Common myeloid progenitor, CD34-positive (primary cell): ENCODE results near the gene PPIE.
"Not testable (repeated sequence)": the region's sequence is repeated elsewhere in the genome, so short reads cannot be mapped to it uniquely, and the experiment has no call there.

Experiments used
- CTCF ChIA-PET: fragments of 350-600 bp; sonication (Branson Sonifier 250); formaldehyde crosslinking; loops from one replicate; lab custom pipeline; 2021; ENCODE audit warnings: antibody characterized with exemption; lab: Charles Lee
- POLR2A ChIA-PET: fragments of 350-600 bp; sonication (Branson Sonifier 250); formaldehyde crosslinking; loops from one replicate; lab custom pipeline; 2021; ENCODE audit warnings: antibody characterized with exemption; lab: Charles Lee
- DNase-seq, 3 donors: peaks; one replicate each; pipeline versions ENCODE4 v3.0.0 to v3.0.0-alpha.2; 2013
- H3K27ac ChIP-seq, 2 experiments: 1 replicate in 1 of 2; 2 replicates in 1 of 2; pipeline ENCODE4 v1.7.0; 2013; ENCODE audit warnings: inconsistent platforms in 2 of 2, low read length in 2 of 2, mild to moderate bottlenecking in 2 of 2, low read depth in 1 of 2, moderate library complexity in 1 of 2; ENCODE audit not compliant: severe bottlenecking in 2 of 2, insufficient read depth in 1 of 2, poor library complexity in 1 of 2
- H3K27me3 ChIP-seq, 5 experiments: replicated peaks in 2 of 5; 1 replicate in 3 of 5; 2 replicates in 2 of 5; pipeline versions ENCODE4 v1.6.1 to v1.7.0; 2013; ENCODE audit warnings: low read length in 4 of 5, mild to moderate bottlenecking in 2 of 5, moderate library complexity in 2 of 5, inconsistent platforms in 1 of 5; ENCODE audit not compliant: insufficient read depth in 5 of 5, control insufficient read depth in 4 of 5
- H3K36me3 ChIP-seq, 4 experiments: 1 replicate in 2 of 4; 2 replicates in 2 of 4; pipeline versions ENCODE4 v1.6.1 to v1.7.0; 2013; ENCODE audit warnings: low read length in 3 of 4, control low read depth in 1 of 4, mild to moderate bottlenecking in 1 of 4; ENCODE audit not compliant: control insufficient read depth in 4 of 4, insufficient read depth in 4 of 4
- H3K4me1 ChIP-seq, 4 experiments: 1 replicate in 3 of 4; 2 replicates in 1 of 4; pipeline versions ENCODE4 v1.6.1 to v1.7.1; 2013; ENCODE audit warnings: low read length in 3 of 4, mild to moderate bottlenecking in 3 of 4, control low read depth in 1 of 4, inconsistent platforms in 1 of 4, moderate library complexity in 1 of 4; ENCODE audit not compliant: control insufficient read depth in 4 of 4, insufficient read depth in 4 of 4; ENCODE audit errors: control extremely low read depth in 1 of 4
- H3K4me3 ChIP-seq, 7 experiments: 1 replicate in 4 of 7; 2 replicates in 3 of 7; pipeline versions ENCODE4 v1.5.1 to v1.7.0; 2013; ENCODE audit warnings: mild to moderate bottlenecking in 7 of 7, low read length in 6 of 7, moderate library complexity in 6 of 7, inconsistent platforms in 2 of 7, low read depth in 2 of 7, control low read depth in 1 of 7; ENCODE audit not compliant: insufficient read depth in 4 of 7, control insufficient read depth in 1 of 7; ENCODE audit errors: extremely low read depth in 1 of 7
- H3K9me3 ChIP-seq, 5 experiments: 1 replicate in 4 of 5; 2 replicates in 1 of 5; pipeline versions ENCODE4 v1.6.1 to v1.7.1; 2013; ENCODE audit warnings: low read length in 4 of 5, mild to moderate bottlenecking in 2 of 5, inconsistent platforms in 1 of 5, low read depth in 1 of 5, moderate library complexity in 1 of 5; ENCODE audit not compliant: control insufficient read depth in 4 of 5, insufficient read depth in 2 of 5; ENCODE audit errors: control extremely low read depth in 1 of 5
- WGBS: methylation state at CpG from one replicate; pipeline ENCODE4 v1.1.5; 2013; ENCODE audit not compliant: insufficient coverage; 5-methylcytosine and 5-hydroxymethylcytosine counted together

Gene PPIE

GRCh38 chr1:39776400-39776713 is 37.7 kb downstream of the PPIE start:
- no peaks in the 10 kb centered on the region for H3K9me3 ChIP-seq
- ChIA-PET POLR2A (no interaction called here), CTCF (no interaction called here)
- H3K4me1 ChIP-seq = peaks cover 0 to 7% (median 5%) of the 10 kb centered on the region in 4 experiments
- peaks cover 0 to 4% (median 0%) of the 10 kb centered on the region in 5 experiments for H3K27me3 ChIP-seq
- H3K27ac ChIP-seq = no peak overlapping the region
- H3K36me3 ChIP-seq = no peaks in the 10 kb centered on the region
- no peak for DNase-seq
- 55% methylated on average over 6 of the region's 12 CpGs for WGBS
- no peak overlapping the region for H3K4me3 ChIP-seq

GRCh38 chr1:39776886-39777285 is 38.2 kb downstream of the PPIE start:
- peaks cover 0 to 4% (median 0%) of the 10 kb centered on the region in 5 experiments for H3K27me3 ChIP-seq
- no peaks in the 10 kb centered on the region for H3K9me3 ChIP-seq
- peaks cover 0 to 7% (median 5%) of the 10 kb centered on the region in 4 experiments for H3K4me1 ChIP-seq
- CTCF ChIA-PET = no interaction called here
- no peak overlapping the region for H3K4me3 ChIP-seq
- POLR2A ChIA-PET = no interaction called here
- WGBS = 67% methylated on average over 1 of the region's 4 CpGs
- H3K36me3 ChIP-seq = no peaks in the 10 kb centered on the region
- H3K27ac ChIP-seq = no peak overlapping the region
- no peak for DNase-seq

- Histone ChIP-seq H3K9me3 (no peaks in the 10 kb centered on the region), H3K27ac (no peak overlapping the region), H3K27me3 (peaks cover 0 to 4% (median 0%) of the 10 kb centered on the region in 5 experiments), H3K36me3 (no peaks in the 10 kb centered on the region), H3K4me1 (peaks cover 0 to 7% (median 5%) of the 10 kb centered on the region in 4 experiments), H3K4me3 (no peak overlapping the region)
- ChIA-PET POLR2A (no interaction called here), CTCF (no interaction called here)
- no peak for DNase-seq
- 100% methylated on average over 3 of the region's 4 CpGs for WGBS
Measured at GRCh38 chr1:39777306-39777705, 38.6 kb downstream of the PPIE start.

GRCh38 chr1:39777896-39778295 is 39.2 kb downstream of the PPIE start:
- 98% methylated on average over 10 of the region's 17 CpGs for WGBS
- CTCF ChIA-PET, DNase-seq, H3K27me3 ChIP-seq, H3K4me3 ChIP-seq, H3K9me3 ChIP-seq, POLR2A ChIA-PET, H3K36me3 ChIP-seq, H3K4me1 ChIP-seq, H3K27ac ChIP-seq: not testable (repeated sequence)

- H3K4me3 ChIP-seq, H3K36me3 ChIP-seq, DNase-seq, H3K27ac ChIP-seq, H3K9me3 ChIP-seq, CTCF ChIA-PET, H3K4me1 ChIP-seq, H3K27me3 ChIP-seq, POLR2A ChIA-PET: not testable (repeated sequence)
- WGBS = 94% methylated on average over 5 of the region's 12 CpGs
Measured at GRCh38 chr1:39778463-39779099, 39.9 kb downstream of the PPIE start.

GRCh38 chr1:39779137-39779536 is 40.5 kb downstream of the PPIE start:
- POLR2A ChIA-PET = no interaction called here
- Histone ChIP-seq H3K4me3 (no peak overlapping the region), H3K27me3 (peaks cover 0 to 8% (median 0%) of the 10 kb centered on the region in 5 experiments), H3K36me3 (no peaks in the 10 kb centered on the region), H3K27ac (no peak overlapping the region), H3K9me3 (no peaks in the 10 kb centered on the region), H3K4me1 (peaks cover 0 to 7% (median 5%) of the 10 kb centered on the region in 4 experiments)
- peak; percentile 13 to 61 (median 51) for DNase-seq
- 37% methylated on average over 5 of the region's 7 CpGs for WGBS
- CTCF ChIA-PET = no interaction called here

GRCh38 chr1:39779821-39780220 is 41.1 kb downstream of the PPIE start:
- no peak for DNase-seq
- CTCF ChIA-PET = no interaction called here
- H3K27me3 ChIP-seq = peaks cover 0 to 8% (median 0%) of the 10 kb centered on the region in 5 experiments
- no peak overlapping the region for H3K4me3 ChIP-seq
- no peaks in the 10 kb centered on the region for H3K9me3 ChIP-seq
- whole genome bisulfite sequencing = 100% methylated on average over 5 of the region's 5 CpGs
- no peaks in the 10 kb centered on the region for H3K36me3 ChIP-seq
- POLR2A ChIA-PET = no interaction called here
- H3K27ac ChIP-seq = no peak overlapping the region
- H3K4me1 ChIP-seq = peaks cover 0 to 7% (median 5%) of the 10 kb centered on the region in 4 experiments
